ENCODE data around the gene UROD.
"Not testable (repeated sequence)": the region's sequence is repeated elsewhere in the genome, so short reads cannot be mapped to it uniquely, and the experiment has no call there.

UROD gene

GRCh38 chr1:45011837-45012638 is at the start of gene UROD:
TSS of gene UROD (plus strand) at chr1:45012254. CDS start at chr1:45012266, 12 bp downstream.
- H3K27ac ChIP-seq, result peak within 1 kb of the TSS; percentile 81
- TF ChIP-seq ZFX (IDR thresholded peaks at IDR 0.05), result 0 out of 2 replicates have a peak, but pooled peaks have one; percentile 16
- no peak for TF ChIP-seq CTCF (conservative IDR thresholded peaks at IDR 0.05)

- peak overlapping the region; percentile 36 for H3K27ac ChIP-seq
- TF ChIP-seq ZFX (IDR thresholded peaks at IDR 0.05) (no peak), CTCF (conservative IDR thresholded peaks at IDR 0.05) (no peak)
Measured at GRCh38 chr1:44962729-44963128, 49.3 kb upstream of the UROD start.

- no peak overlapping the region for H3K27ac ChIP-seq
- TF ChIP-seq CTCF (conservative IDR thresholded peaks at IDR 0.05) (no peak), ZFX (IDR thresholded peaks at IDR 0.05) (no peak)
Measured at GRCh38 chr1:44964396-44964795, 47.7 kb upstream of the UROD start.

- no peak overlapping the region for H3K27ac ChIP-seq
- TF ChIP-seq CTCF (conservative IDR thresholded peaks at IDR 0.05), result no peak
- no peak for TF ChIP-seq ZFX (IDR thresholded peaks at IDR 0.05)
Measured at GRCh38 chr1:44970317-44970716, 41.7 kb upstream of the UROD start.

- TF ChIP-seq CTCF (conservative IDR thresholded peaks at IDR 0.05), result no peak
- TF ChIP-seq ZFX (IDR thresholded peaks at IDR 0.05), result no peak
Measured at GRCh38 chr1:44973645-44974044, 38.4 kb upstream of the UROD start.

GRCh38 chr1:44976252-44976651 is 35.8 kb upstream of the UROD start:
- no peak overlapping the region for H3K27ac ChIP-seq
- TF ChIP-seq CTCF (conservative IDR thresholded peaks at IDR 0.05), result no peak
- no peak for TF ChIP-seq ZFX (IDR thresholded peaks at IDR 0.05)

More at GRCh38 chr1:44973645-44974044, 38.4 kb upstream of the UROD start:
- no peak overlapping the region for H3K27ac ChIP-seq

- not testable (repeated sequence) for H3K27ac ChIP-seq
Measured at GRCh38 chr1:44977372-44977771, 34.7 kb upstream of the UROD start.

Measured in C4-2B (cell line).